SJCRH30 (cell line): ENCODE measurements around the gene ATP6V1G1. TPM values are rescaled to one million over a fixed set of nuclear protein-coding genes. Genes with fewer than 3 reads are reported as not detected.
"Not testable (repeated sequence)": the region's sequence is repeated elsewhere in the genome, so short reads cannot be mapped to it uniquely, and the experiment has no call there.

Experiments used
- DNase-seq, 2 experiments: peaks; one replicate each; pipeline ENCODE4 v3.0.0-alpha.2; 2015 to 2020
- H3K27ac ChIP-seq: fragments of 250-450 bp; sonication (Bioruptor Pico); 2 replicates; pipeline ENCODE4 v1.5.1; 2020; ENCODE audit warnings: mild to moderate bottlenecking, moderate library complexity
- H3K27me3 ChIP-seq: fragments of 250-450 bp; sonication (Bioruptor Pico); 2 replicates; pipeline ENCODE4 v1.5.1; 2020; ENCODE audit warnings: mild to moderate bottlenecking, moderate library complexity
- H3K36me3 ChIP-seq: fragments of 250-450 bp; sonication (Bioruptor Pico); 2 replicates; pipeline ENCODE4 v1.5.1; 2020; ENCODE audit warnings: mild to moderate bottlenecking, moderate library complexity
- H3K4me1 ChIP-seq: fragments of 250-450 bp; sonication (Bioruptor Pico); 2 replicates; pipeline ENCODE4 v1.5.1; 2020; ENCODE audit warnings: mild to moderate bottlenecking, moderate library complexity
- H3K4me3 ChIP-seq: fragments of 250-450 bp; sonication (Bioruptor Pico); 2 replicates; pipeline ENCODE4 v1.5.1; 2020; ENCODE audit warnings: mild to moderate bottlenecking, moderate library complexity
- H3K9me3 ChIP-seq: fragments of 250-450 bp; sonication (Bioruptor Pico); replicated peaks from 2 replicates; pipeline ENCODE4 v1.5.1; 2020; ENCODE audit warnings: mild to moderate bottlenecking, moderate library complexity
- total RNA-seq: library from RNA; depleted of rRNA; stranded (reverse); fragments of >200 nt; shearing (Covaris generic); gene quantifications from 2 replicates; pipeline ENCODE4 v1.2.3, GENCODE V29; 2014

Gene ATP6V1G1
- total RNA-seq, 1 experiment from 2014 or later = 128 TPM

DNA sequence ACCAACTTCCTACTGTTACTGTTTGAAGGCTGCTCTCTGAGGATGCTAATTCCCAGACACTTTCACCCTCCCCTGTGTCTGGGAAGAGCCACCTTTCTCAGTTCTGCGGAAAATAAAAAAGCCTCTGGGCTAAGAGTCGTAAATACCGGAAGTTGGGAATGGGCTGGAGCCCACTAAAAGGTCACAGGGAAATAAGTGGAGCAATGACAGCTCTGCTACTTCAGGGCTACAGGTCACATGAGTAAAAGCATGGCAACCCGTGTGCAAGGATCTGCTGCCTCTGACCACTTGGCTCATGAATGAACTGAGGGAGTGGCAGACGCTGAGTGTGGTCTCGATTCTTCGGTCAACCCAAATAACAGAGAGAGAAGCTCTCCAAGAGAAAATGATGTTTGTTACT, 25.8 kb upstream of the ATP6V1G1 start:
- Histone ChIP-seq H3K4me1 (no peaks in the 10 kb centered on the region), H3K4me3 (no peak overlapping the region), H3K27ac (no peak overlapping the region), H3K27me3 (peaks cover 7% of the 10 kb centered on the region; the same call in 1 of the 2 replicates), H3K9me3 (no peaks in the 10 kb centered on the region), H3K36me3 (no peaks in the 10 kb centered on the region)
- no peak for DNase-seq

DNA sequence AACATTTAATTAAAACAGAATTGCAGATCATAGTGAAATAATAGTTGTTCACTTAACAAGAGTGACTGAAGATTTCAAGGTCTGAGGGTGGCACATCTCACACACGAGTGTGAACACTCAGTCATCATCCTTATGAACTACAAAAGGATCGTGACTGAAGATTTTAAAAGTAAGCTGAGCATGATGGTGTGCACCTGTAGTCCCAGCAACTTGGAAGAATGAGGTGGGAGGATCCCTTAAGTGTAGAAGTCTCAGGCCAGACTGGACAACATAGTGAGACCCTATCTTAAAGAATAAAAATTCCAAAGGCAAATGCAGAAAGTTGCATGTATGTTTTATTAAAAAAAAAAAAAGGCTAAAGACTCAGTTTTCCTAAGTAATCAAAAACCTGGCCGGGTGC, 22.4 kb upstream of the ATP6V1G1 start:
- Histone ChIP-seq H3K27ac (no peak overlapping the region), H3K4me3 (no peak overlapping the region), H3K4me1 (no peaks in the 10 kb centered on the region), H3K9me3 (no peaks in the 10 kb centered on the region), H3K36me3 (no peaks in the 10 kb centered on the region), H3K27me3 (peaks cover 11% of the 10 kb centered on the region)
- DNase-seq = no peak

DNA sequence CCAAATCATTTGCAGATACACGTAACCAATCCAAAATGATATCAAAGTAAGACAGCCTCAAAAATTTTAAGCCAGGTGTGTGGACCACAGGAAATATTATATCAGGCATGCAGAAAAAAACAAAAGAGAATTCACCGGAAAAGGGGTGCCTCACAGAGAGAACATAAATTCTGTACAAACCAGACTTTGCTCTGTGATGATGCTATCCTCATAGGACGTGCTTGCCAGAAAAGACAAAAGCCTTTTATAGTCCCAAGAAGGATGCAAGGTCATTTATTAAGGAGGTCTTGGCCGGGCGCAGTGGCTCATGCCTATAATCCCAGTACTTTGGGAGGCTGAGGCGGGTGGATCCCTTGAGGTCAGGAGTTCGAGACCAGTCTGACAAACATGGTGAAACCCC, 16.8 kb upstream of the ATP6V1G1 start:
- Histone ChIP-seq H3K36me3 (no peaks in the 10 kb centered on the region), H3K4me3 (no peak overlapping the region), H3K9me3 (no peaks in the 10 kb centered on the region; the same call in 1 of the 2 replicates), H3K27me3 (peaks cover 8% of the 10 kb centered on the region; the same call in 1 of the 2 replicates), H3K27ac (no peak overlapping the region), H3K4me1 (no peaks in the 10 kb centered on the region)
- DNase-seq = peak in 1 of 2 experiments; percentile 29

DNA sequence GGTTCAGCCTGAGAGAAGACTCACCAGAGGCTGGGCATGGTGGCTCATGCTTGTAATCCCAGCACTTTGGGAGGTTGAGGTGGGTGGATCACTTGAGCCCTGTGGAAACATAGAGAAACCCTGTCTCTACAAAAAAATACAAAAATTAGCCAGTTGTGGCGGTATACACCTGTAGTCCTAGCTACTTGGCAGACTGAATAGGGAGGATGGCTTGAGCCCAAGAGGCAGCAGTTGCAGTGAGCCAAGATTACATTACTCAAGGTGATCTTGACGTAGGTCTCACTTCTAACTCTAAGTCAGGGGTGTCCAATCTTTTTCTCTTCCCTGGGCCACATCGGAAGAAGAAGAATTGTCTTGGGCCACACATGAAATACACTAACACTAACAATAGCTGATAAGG, 16.2 kb upstream of the ATP6V1G1 start:
- no peaks in the 10 kb centered on the region; the same call in 1 of the 2 replicates for H3K9me3 ChIP-seq
- H3K4me1 ChIP-seq = no peaks in the 10 kb centered on the region
- H3K27ac ChIP-seq = no peak overlapping the region
- no peak overlapping the region for H3K4me3 ChIP-seq
- no peaks in the 10 kb centered on the region for H3K36me3 ChIP-seq
- DNase-seq = no peak
- peaks cover 8% of the 10 kb centered on the region; the same call in 1 of the 2 replicates for H3K27me3 ChIP-seq

DNA sequence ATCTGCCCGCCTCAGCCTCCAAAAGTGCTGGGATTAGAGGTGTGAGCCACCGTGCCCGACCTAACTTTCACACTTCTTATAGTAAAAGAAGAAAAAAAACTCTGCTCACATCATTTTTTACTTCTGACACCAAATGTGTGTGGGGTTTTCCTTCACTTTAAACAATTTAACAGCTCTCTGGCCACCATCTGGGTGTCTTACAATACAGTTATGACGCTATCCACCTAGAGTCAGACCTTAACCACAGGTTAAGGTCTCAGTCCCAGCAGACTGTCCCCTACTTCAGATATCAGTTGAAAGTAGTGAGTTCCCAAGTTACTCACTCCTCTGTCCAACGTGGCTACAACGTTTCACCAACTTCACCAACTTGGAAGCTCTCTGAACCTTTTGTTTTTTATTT, 15.4 kb upstream of the ATP6V1G1 start:
- no peak overlapping the region for H3K27ac ChIP-seq
- H3K4me1 ChIP-seq = no peaks in the 10 kb centered on the region
- H3K4me3 ChIP-seq = no peak overlapping the region
- DNase-seq = no peak
- H3K27me3 ChIP-seq = peaks cover 12% of the 10 kb centered on the region
- no peaks in the 10 kb centered on the region for H3K36me3 ChIP-seq
- no peaks in the 10 kb centered on the region; the same call in 1 of the 2 replicates for H3K9me3 ChIP-seq

DNA sequence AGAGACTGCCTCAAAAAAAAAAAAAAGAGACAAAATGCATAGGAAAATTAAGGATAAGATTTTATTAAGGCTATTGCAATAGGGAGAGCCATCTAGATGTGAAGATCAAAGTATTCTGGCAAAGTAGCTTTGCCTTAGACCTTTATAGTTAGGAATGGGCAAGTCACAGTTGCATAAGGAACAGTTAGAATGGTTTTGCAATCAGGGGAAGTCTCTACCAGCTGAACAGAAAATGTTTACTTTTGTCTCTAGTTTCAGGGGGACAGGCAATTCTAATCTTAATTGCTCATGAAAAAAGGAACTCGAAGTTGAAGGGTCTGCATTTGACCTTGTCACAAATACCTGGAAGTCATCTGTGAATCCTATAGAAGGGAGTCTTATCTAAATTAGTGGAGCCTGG, 13.1 kb upstream of the ATP6V1G1 start:
- no peak overlapping the region for H3K27ac ChIP-seq
- H3K9me3 ChIP-seq = no peaks in the 10 kb centered on the region; the same call in 1 of the 2 replicates
- H3K4me1 ChIP-seq = no peaks in the 10 kb centered on the region
- no peak overlapping the region for H3K4me3 ChIP-seq
- no peak for DNase-seq
- H3K36me3 ChIP-seq = no peaks in the 10 kb centered on the region
- H3K27me3 ChIP-seq = peaks cover 9% of the 10 kb centered on the region

DNA sequence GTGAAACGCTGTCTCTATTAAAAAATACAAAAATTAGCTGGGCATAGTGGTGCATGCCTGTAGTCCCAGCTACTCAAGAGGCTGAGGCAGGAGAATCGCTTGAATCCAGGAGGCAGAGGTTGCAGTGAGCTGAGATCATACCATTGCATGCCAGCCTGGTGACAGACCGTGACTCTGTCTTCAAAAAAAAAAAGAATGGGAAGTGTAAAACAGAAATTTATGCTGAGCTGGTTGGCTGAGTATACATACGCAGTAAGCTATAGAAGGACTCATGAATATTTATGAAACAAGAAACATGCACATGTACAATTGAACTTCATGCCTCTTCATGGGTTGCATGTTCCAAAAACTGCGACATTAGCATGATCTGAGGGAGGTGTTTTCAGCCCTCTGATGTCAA, 10.8 kb upstream of the ATP6V1G1 start:
- H3K4me3 ChIP-seq, H3K4me1 ChIP-seq, H3K27ac ChIP-seq, DNase-seq, H3K9me3 ChIP-seq, H3K36me3 ChIP-seq: not testable (repeated sequence)
- H3K27me3 ChIP-seq = peaks cover 14% of the 10 kb centered on the region

DNA sequence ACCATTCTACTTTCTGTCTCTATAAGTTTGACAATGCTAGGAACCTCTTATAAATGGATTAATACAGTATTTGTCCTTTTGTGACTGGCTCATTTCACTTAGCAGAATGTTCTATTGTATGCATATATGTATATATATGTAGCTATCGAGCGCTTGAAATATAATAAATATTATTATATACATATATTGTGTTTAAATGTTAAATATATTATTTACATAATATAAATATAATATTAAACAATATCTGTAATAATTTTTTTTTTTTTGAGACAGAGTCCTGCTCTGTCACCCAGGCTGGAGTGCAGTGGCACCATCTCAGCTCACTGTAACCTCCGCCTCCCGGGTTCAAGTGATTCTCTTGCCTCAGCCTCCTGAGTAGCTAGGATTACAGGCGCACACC, 9.4 kb upstream of the ATP6V1G1 start:
- not testable (repeated sequence) for H3K4me1 ChIP-seq, DNase-seq

DNA sequence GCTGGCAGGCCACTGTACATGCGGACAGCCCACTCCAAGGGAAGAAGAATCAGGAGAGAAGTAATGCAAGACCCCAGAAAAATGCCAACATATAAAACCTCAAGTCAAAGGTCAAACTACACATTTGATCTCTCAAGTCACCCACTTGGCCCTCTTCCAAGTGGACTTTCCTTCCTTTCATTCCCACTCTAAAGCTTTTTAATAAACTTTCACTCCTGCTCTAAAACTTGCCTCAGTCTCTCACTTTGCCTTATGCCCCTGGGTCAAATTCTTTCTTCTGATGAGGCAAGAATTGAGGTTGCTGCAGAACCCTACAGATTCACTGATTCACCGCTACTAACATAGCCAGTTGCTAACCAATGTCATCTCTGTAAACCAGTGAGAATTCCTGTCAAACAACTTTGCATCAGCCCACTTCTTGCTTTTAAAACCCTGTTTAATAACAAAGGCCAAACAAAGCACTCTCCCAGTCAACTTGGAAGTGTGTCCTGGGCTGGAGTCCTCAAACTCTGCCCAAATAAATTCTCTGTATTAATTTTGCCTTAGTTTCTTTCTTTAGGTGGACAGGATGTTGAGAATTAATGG, 6.9 kb upstream of the ATP6V1G1 start:
- no peaks in the 10 kb centered on the region for H3K9me3 ChIP-seq
- H3K4me1 ChIP-seq = no peaks in the 10 kb centered on the region
- no peak overlapping the region for H3K27ac ChIP-seq
- no peak for DNase-seq
- peaks cover 14% of the 10 kb centered on the region for H3K27me3 ChIP-seq
- H3K4me3 ChIP-seq = no peak overlapping the region
- H3K36me3 ChIP-seq = no peaks in the 10 kb centered on the region

More for the DNA sequence above, 9.4 kb upstream of the ATP6V1G1 start:
- peaks cover 14% of the 10 kb centered on the region for H3K27me3 ChIP-seq
- not testable (repeated sequence) for H3K9me3 ChIP-seq, H3K36me3 ChIP-seq, H3K27ac ChIP-seq, H3K4me3 ChIP-seq

DNA sequence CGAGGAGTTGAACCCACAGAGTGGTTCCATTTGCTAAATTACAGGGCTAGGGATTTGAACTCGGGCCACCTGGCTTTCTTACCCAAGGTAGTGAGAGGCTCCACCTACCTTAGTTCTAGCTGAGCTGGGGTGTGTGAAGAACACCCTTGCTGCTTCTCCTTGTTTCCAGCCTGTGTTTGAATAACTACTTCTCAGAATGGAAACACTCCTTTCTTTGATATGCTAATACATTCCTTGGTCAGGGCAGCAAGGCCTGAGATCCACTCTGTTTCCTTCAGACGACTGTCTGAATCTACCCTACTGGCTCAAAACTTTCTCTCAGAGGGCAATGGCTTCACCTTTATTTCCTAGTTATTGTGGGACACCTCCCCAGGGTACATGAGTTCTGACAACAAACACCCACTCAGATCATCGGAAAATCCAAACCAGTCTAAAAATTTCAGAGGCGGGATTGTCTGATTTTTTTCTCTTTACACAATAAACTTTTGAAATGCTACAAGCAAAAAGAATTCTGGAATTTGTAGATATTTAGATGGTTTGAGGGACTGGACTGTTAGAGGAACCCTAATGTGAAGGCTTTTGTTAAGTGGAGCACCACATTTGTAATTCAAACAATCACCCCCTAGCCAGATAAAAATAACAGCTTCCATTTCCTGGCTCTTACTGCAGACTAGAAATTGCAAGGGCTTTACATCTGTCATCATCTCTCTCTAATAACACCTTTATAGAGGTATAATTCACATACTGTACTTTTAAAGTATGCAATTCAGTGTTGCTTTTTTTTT, 4.0 kb upstream of the ATP6V1G1 start:
- DNase-seq = no peak
- Histone ChIP-seq H3K27ac (no peak overlapping the region), H3K36me3 (no peaks in the 10 kb centered on the region), H3K9me3 (no peaks in the 10 kb centered on the region), H3K4me3 (no peak overlapping the region), H3K27me3 (peaks cover 6% of the 10 kb centered on the region; the same call in 1 of the 2 replicates), H3K4me1 (peaks cover 3% of the 10 kb centered on the region; the same call in 1 of the 2 replicates)

DNA sequence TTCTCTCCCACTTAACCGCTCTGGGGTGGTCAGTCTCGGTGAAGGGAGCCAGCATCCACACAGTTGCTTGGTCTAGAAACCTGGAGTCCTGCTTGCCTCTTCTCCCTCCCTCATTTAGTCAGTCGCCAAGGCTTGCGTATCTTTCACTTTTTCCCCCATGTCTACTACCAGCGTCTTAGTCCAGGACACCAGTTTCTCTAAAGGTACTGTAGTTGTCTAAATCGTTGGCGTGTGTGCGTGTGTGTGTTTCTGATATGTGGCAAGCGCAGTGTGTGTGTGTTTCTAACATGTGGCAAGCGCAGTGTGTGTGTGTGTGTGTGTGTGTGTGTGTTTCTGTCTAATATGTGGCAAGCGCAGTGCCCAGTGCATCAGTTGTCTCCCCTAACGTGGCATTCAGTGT, 641 bp downstream of the ATP6V1G1 start:
- H3K36me3 ChIP-seq = peaks cover 14% of the 10 kb centered on the region
- H3K9me3 ChIP-seq = no peaks in the 10 kb centered on the region
- H3K27ac ChIP-seq = peak overlapping the region; percentile 81
- H3K4me3 ChIP-seq = peak overlapping the region; percentile 93
- DNase-seq = peak in 1 of 2 experiments; percentile 11
- peaks cover 9% of the 10 kb centered on the region; the same call in 1 of the 2 replicates for H3K4me1 ChIP-seq
- H3K27me3 ChIP-seq = no peaks in the 10 kb centered on the region

DNA sequence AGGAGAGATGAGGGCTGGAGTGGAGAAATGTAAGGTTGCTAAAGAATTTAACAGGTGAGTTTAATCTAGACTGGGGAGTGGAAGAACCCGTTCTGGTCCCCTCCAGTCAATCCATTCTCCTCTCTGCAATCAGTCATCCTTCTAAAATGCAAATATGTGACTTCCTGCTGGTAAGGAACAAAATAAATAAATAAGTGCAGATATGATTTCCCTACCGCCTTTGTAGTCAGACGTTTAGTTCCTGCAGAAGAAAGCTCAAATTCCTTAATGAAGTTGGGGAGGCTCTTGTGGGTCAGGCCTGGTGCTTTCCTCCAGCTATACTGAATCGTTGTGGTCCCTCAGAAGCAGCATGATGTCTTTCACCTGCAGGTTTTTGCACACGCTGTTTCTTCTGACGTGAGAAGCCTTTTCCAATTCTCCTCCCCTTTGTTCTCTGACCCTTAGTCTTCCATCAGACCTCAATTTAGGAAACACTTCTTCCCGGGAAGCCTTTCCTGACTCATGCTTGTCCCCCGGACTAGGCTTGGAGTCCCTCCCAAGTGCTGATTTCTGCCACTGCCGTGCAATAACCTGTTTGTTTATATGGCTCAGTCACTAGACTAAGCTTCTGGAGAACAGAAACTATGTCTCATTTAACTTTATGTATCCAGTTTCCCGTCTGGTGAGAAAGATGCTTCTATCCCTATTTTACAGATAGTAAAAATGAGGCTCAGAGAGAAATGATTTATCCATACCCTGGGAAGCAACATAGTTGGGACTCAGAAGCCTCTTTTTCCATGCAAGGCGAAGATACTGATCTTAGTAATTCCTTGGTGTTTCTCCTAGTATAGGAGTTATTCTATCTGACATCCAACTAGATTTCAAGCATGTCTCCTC, 1.3 kb downstream of the ATP6V1G1 start:
- Histone ChIP-seq H3K4me1 (peaks cover 9% of the 10 kb centered on the region; the same call in 1 of the 2 replicates), H3K9me3 (no peaks in the 10 kb centered on the region), H3K27me3 (no peaks in the 10 kb centered on the region), H3K36me3 (peaks cover 21% of the 10 kb centered on the region), H3K4me3 (peak overlapping the region; percentile 93), H3K27ac (no peak overlapping the region)
- no peak for DNase-seq

DNA sequence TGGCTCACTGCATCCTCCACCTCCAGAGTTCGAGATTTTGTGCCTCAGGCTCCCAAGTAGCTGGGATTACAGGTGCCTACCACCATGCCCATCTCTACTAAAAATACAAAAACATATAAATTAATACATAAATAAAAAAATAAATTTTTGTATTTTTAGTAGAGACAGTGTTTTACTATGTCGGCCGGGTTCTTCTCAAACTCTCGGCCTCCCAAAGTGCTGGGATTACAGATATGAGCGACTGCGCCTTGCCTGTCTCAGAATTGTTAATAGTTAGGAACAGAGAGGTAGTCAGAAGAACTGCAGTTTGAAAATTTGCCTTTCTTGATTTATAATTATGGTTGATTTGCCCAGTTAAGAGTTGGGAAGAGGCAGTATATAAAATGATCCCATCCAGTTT, 2.8 kb downstream of the ATP6V1G1 start:
- Histone ChIP-seq H3K4me1 (peaks cover 9% of the 10 kb centered on the region; the same call in 1 of the 2 replicates), H3K27me3 (no peaks in the 10 kb centered on the region), H3K9me3 (no peaks in the 10 kb centered on the region), H3K4me3 (no peak overlapping the region), H3K27ac (no peak overlapping the region), H3K36me3 (peaks cover 31% of the 10 kb centered on the region)
- DNase-seq = no peak

DNA sequence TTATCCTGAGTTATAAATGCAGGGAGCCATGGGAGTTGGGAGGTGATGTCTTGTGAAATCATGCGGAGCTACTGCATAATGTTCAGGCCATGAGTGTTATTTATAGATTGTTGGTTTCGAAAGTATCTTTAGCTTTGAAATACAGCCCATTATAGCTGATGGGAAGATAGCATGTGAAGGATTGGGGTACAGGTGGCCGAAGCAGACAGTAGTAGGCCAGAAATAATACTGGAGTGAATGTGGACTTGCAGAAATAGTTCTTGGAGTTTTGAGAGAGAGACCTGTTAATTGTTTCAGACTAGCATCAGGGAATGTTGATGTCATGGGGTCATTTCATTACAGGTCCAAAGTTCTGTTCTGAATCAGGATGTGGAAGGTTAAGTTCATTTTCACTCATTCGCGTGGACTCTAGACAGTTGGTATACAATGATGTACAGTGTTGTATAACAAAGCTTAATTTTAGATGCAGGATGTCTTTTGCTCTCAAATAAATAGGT, 3.8 kb downstream of the ATP6V1G1 start:
- Histone ChIP-seq H3K27me3 (no peaks in the 10 kb centered on the region), H3K9me3 (no peaks in the 10 kb centered on the region), H3K36me3 (peaks cover 38% of the 10 kb centered on the region), H3K4me3 (no peak overlapping the region), H3K27ac (no peak overlapping the region), H3K4me1 (peaks cover 9% of the 10 kb centered on the region; the same call in 1 of the 2 replicates)
- DNase-seq = no peak
